ENCODE results near the gene CEP112. TPM values are rescaled to one million over a fixed set of nuclear protein-coding genes. Genes with fewer than 3 reads are reported as not detected.

The CEP112 gene
- total and polyA plus RNA-seq, 4 donors = 1.1 to 4.9 (median 1.4) TPM

- Histone ChIP-seq H3K27ac (ENCODE audit: low read depth in 1 of 2, low read length in 2 of 2) (peak overlapping the region; percentile 78 to 96), H3K9ac (ENCODE audit: low read depth in 1 of 2, low read length in 2 of 2) (peak overlapping the region in 1 of 2 donors; percentile 34), H3K4me1 (ENCODE audit: control insufficient read depth in 4 of 4, insufficient read depth in 4 of 4, low read length in 3 of 4) (peaks cover 5 to 50% (median 42%) of the 10 kb centered on the region in 4 donors), H3K4me3 (ENCODE audit: low read depth in 1 of 3, low read length in 3 of 3) (peak overlapping the region in 2 of 3 donors; percentile 27 to 30), H3K27me3 (ENCODE audit: control insufficient read depth in 4 of 4, insufficient read depth in 4 of 4, low read length in 3 of 4) (no peaks in the 10 kb centered on the region), H3K36me3 (ENCODE audit: control insufficient read depth in 4 of 4, insufficient read depth in 3 of 4, low read depth in 1 of 4, low read length in 3 of 4) (peaks cover 2 to 7% (median 5%) of the 10 kb centered on the region in 4 donors), H3K9me3 (ENCODE audit: control insufficient read depth in 4 of 4, low read length in 3 of 4) (no peaks in the 10 kb centered on the region)
- TF ChIP-seq TAF1 (conservative IDR thresholded peaks at IDR 0.05) (no peak), RXRA (IDR thresholded peaks at IDR 0.05) (no peak), MAX (IDR thresholded peaks at IDR 0.05) (no peak), HNF4G (IDR thresholded peaks at IDR 0.05) (no peak), SP1 (IDR thresholded peaks at IDR 0.05) (no peak), HNF4A (conservative IDR thresholded peaks at IDR 0.05) (no peak), FOXA2 (IDR thresholded peaks at IDR 0.05) (no peak), GABPA (IDR thresholded peaks at IDR 0.05 in 1 of 2, conservative IDR thresholded peaks at IDR 0.05 in 1 of 2) (no peak), FOXA1 (IDR thresholded peaks at IDR 0.05) (no peak), CTCF (IDR thresholded peaks at IDR 0.05; ENCODE audit: low read depth, low read length, missing input control) (no peak), NR2F2 (IDR thresholded peaks at IDR 0.05) (no peak), EGR1 (IDR thresholded peaks at IDR 0.05; ENCODE audit: low read depth in 2 of 2) (no peak), YY1 (IDR thresholded peaks at IDR 0.05) (no peak), ZBTB33 (IDR thresholded peaks at IDR 0.05) (no peak), JUND (IDR thresholded peaks at IDR 0.05) (no peak), ATF3 (IDR thresholded peaks at IDR 0.05) (no peak)
- WGBS = 63% methylated on average over 4 of the region's 4 CpGs
- no peak for DNase-seq (ENCODE audit: low spot score)
Measured at GRCh38 chr17:66229783-66230538, 38.0 kb upstream of the CEP112 start.

GRCh38 chr17:66228887-66229782 lies 37.2 kb upstream of the CEP112 start, which contains the start of gene APOH:
APOH (minus strand) TSS chr17:66229415; CDS start chr17:66229379, 36 bp downstream.
- DNase-seq (ENCODE audit: low spot score) = no peak
- Histone ChIP-seq H3K36me3 (ENCODE audit: control insufficient read depth in 4 of 4, insufficient read depth in 3 of 4, low read depth in 1 of 4, low read length in 3 of 4) (peaks cover 2 to 8% (median 6%) of the 10 kb centered on the region in 4 donors), H3K4me1 (ENCODE audit: control insufficient read depth in 4 of 4, insufficient read depth in 4 of 4, low read length in 3 of 4) (peaks cover 5 to 48% (median 38%) of the 10 kb centered on the region in 4 donors), H3K9ac (ENCODE audit: low read depth in 1 of 2, low read length in 2 of 2) (peak within 1 kb of the TSS; percentile 89 to 92), H3K9me3 (ENCODE audit: control insufficient read depth in 4 of 4, low read length in 3 of 4) (no peaks in the 10 kb centered on the region), H3K27me3 (ENCODE audit: control insufficient read depth in 4 of 4, insufficient read depth in 4 of 4, low read length in 3 of 4) (no peaks in the 10 kb centered on the region), H3K27ac (ENCODE audit: low read depth in 1 of 2, low read length in 2 of 2) (peak within 1 kb of the TSS; percentile 78 to 96), H3K4me3 (ENCODE audit: low read depth in 1 of 3, low read length in 3 of 3) (peak within 1 kb of the TSS; percentile 64 to 78 (median 77))
- WGBS = 32% methylated on average over 20 of the region's 20 CpGs
- TF ChIP-seq TAF1 (conservative IDR thresholded peaks at IDR 0.05) (peak; percentile 83), FOXA2 (IDR thresholded peaks at IDR 0.05) (peak; percentile 88), GABPA (IDR thresholded peaks at IDR 0.05 in 1 of 2, conservative IDR thresholded peaks at IDR 0.05 in 1 of 2) (no peak), REST (IDR thresholded peaks at IDR 0.05) (peak; percentile 91), FOXA1 (IDR thresholded peaks at IDR 0.05) (peak; percentile 76), ATF3 (IDR thresholded peaks at IDR 0.05) (peak; percentile 82), MAX (IDR thresholded peaks at IDR 0.05) (peak; percentile 52), HNF4A (conservative IDR thresholded peaks at IDR 0.05) (peak; percentile 68 to 75), HNF4G (IDR thresholded peaks at IDR 0.05) (peak; percentile 38), NR2F2 (IDR thresholded peaks at IDR 0.05) (no peak), ZBTB33 (IDR thresholded peaks at IDR 0.05) (peak; percentile 82), YY1 (IDR thresholded peaks at IDR 0.05) (peak; percentile 95)

Measured in liver (tissue), 9 donors.